ENCODE data around the gene PIGV.

The PIGV gene

DNA sequence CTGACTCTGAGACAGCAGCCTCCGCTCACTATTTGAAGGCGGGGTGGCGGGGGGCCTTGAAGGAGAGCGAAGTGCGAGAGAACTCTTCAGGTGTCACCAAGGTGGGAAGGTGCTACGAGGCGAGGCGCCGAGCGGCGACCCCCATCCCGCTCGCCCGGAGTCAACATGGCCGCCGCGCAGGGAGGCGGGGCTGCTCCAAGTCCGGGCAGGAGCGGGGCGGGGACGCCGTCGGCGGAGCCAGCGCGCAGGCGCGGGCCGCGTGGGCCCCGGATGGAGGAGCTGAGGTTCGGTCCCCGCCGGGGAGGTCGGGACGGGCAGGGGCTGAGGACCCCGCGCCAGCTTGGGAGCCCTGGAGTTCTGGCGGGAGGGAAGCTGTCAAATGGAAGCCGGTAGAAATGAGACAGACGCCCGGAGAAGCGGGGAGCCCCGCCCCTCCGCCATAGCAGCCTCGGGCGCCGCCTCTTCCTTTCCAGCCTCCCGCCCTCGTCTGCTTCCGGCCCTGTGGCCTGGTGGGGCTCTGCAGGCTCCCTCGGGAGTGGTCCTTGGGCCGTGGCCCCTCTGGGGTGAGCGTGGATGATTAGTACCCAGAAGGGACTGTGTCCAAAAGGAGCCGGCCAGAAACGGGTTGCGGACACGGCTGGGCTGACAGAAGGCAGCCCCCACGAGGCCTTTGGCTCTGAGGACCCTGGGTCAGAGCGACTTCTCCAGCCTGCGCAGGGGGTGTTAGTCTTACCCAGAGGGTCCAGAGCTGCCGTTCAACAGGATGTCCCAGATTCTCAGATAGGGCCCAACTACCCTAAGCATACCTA, at the start of gene PIGV:
Gene PIGV, plus strand, starts transcription at position 245 of the 809 bp plus-strand sequence. CDS start 2,866 bp downstream, outside the sequence.
- DNase-seq: peak; percentile 93

DNA sequence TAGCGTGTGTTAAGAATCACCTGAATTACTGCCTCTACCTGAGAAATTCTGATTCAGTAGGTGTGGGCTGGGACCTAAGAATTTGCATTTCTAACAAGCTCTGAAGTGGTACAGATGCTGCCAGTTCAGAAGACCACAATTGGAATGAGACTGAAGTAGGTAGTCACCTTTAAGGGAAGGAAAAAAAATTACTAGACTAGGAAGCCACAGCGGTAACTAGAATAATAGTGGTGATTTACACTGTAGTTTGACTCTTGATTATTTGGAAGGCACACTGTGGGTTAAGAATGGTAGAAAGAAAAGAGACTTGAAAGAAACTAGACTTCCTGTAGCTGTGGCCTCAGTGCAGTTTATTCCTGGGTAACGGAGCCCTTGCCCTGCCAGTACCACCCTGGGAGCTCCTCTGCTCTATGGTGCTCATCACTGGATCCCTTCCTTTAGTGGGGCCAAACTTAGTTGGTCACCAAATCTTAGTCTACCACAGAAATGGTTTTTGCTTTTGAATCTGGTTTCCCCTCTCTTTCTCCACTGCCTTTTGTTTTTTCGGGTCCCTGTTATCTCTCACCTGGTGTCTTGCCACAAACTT, 48.3 kb upstream of the PIGV start:
- no peak for DNase-seq

DNA sequence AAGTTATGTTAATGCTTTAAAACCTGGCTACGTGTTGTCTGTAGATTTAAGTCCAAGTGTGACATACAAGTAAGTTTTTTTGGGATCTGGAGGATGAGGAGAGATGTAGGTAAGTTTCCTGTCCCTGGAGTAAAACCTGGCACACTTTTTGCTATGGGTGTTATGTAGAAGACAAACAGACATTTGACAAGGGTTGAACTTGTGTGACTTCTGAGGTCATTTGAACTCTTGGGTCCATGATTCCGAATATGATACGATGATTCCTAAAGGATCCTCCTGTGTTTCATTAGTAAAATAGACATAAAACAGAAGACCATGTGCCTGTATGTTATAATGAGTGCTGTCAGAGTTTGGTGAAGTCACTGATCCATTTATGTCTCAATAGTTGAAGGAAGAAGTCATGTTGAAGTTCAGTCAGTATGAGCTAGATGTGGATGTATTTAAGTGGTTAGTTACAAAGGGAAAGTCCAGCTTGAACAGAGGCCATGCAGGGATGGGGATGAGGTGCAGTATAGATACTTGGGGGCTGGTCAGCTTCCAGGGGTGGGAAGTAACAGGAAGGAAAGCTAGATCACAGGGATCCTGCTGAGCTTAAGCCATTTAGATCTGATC, 47.6 kb upstream of the PIGV start:
- no peak for DNase-seq

DNA sequence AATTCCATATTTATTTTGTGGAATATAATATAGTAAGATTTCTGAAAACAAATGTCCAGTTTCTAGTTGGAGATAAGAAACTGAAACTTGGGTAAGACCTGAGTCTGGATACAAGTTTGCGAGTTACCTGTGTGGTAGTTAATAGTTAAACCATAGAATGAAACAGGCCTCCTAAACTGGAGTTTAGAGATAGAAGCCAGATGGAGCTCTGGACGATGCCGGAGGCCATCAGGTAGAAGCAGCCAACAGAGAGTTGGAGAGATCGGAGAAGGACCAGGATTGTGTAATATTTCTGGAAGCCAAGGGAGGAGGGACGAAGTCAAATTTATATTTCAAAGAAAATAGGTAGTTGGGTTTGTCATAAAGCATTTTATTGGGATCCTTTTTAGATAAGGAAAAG, 46.8 kb upstream of the PIGV start:
- DNase-seq: no peak

DNA sequence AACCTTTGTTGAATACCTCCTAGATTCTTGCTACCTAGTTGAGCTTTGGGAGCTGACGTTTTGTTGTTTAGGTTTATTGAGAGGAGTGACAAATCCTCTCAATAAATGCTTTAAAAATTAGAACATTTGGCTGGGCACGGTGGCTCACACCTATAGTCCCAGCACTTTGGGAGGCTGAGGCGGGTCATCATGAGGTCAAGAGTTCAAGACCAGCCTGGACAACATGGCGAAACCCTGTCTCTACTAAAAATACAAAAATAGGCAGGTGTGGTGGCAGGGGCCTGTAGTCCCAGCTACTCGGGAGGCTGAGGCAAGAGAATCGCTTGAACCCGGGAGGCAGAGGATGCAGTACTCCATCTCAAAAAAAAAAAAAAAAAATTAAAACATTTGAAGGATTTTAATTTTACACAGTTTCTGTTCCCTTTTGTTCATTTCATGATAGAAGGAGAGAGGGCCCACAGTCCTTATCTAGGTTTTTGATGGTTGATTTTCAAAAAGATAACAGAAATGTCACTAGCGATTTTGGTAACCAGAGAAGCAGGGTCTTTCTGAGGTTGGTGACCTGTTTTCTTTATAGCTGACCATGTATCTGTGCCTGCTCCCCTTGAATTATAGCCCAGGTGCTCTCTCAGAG, 44.2 kb upstream of the PIGV start:
- DNase-seq: no peak

DNA sequence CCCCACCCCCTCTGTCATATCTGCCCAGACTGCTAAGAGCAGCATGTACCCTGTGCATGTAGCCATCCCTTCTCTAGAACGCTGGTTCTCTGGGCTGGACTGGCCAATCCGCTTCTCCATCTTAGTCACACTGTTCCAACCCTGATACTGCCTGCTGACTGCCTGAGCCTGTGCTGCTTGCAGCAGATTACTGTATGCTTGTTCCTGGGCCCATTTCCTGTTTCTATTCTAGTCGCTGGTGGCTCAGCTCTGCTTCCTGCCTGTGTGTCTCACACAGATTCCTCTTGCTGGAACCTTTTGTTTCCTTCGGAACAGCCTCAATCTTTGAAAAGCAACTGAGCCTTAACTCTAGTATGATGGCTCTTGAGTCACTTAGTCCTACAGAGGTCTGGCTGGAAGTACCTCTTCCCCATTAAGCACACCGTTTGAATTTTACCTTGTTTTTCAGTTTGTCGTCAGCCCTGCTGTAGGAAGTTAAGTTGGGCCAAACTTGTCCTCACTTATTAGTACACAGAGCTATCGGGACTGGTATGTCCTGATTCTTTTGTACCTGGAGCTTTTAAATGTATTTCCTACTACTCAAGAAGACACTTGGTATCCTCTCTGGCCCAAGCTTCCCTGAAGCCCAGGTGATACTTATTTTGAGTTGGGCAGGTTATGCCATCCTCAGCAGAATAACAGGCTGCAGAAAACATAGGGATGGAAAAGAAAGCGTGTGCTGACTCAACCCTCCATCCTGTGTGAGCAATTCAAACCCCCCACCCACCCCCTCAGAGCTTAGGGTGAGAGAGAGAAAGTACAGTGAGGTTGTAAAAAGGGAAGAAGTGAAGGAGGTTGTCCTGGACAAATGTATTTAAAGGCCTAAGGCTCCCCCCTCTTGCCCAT, 43.4 kb upstream of the PIGV start:
- DNase-seq: peak; percentile 97

DNA sequence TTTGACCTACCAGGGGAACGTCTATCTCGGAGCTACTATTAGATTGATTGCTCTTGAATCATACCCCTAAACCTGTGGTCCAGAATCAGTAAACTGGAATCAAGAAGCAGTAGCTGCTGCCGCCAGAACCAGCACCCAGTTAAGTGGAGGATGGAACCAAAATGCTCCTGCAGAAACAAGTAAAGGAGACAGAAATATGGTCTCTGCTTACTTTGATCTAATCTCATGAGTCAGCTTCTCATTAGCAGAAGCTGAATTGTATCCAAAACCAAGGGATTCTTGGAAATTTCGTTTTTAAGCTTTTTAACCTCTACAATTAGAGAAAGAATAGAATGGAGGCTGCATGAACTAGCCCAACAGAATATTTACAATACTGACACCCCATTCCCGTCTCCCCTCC, 42.6 kb upstream of the PIGV start:
- no peak for DNase-seq

DNA sequence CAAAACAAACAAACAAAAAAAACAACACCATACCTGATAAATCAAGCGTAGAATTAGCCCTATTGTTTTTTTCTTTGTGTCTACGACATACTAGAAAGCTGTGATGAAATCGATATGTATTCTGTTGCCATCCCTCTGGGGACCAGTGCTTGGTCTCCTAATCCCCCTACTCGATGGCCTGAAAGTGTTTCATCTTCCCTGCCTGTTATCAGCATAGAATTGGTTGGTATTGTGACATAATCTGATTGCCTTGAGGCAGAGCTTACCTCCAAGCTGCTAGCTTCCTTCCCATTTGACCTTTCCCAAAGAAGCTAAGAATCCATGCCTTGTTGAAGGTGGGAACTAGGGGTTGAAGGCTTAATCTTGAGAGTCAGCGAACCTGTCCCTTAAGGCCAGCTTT, 40.7 kb upstream of the PIGV start:
- DNase-seq: no peak

DNA sequence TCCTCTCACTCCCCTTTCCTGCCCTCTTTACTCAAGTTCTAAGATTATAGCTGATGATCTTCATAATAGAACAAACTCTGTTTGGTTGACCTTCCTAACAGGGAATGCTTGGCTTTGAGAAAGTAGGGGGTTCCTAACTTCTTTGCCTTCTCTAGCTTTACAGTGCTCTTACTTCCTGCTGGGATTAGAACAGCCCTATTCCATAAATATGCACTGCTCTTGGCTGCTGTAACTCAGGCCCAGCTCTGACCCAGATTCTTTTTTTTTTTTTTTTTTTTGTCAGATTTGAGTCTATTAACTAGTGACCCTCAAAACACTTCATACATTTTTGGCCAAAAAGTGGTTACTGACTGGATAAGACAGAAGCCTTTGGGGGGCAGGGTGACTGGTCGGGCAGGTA, 39.4 kb upstream of the PIGV start:
- DNase-seq: no peak

DNA sequence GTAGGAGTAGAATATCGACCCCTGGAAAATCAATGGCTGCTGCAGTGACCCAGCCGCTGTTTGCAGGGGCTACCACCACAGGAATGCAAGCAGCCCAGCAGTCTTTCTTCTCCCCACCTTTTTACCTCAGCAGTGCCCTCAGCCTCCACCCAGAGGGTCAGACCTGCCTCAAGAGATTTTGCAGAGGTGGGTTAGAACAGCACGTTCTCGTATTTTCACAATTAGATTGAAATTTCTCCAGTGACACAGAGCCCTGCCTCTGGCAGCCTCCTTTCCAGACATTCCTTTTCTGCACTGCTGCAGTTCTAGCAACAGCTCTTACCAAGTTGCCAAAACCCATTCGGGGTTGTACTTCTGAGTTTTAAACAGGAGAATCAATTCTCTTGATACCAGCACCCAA, 38.3 kb upstream of the PIGV start:
- DNase-seq: no peak

DNA sequence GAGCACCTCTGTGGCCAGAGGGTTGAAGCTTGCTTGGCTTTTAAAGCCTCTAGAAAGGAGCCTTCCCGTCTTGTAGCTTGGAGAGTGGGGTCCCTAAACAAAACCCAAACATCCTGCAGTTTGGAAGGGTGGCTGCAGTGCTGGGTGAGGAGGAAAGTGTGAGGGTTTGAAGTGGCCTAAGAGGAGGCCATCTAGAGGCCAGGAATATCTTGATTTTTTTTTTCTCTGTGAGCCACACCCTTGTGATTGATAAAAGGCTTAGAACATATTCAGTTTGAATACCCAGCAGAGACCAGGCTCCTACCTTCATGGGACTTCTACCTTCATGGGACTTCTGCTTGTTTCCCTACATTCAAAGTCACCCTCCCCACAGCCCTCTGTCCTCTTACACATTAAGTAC, 37.3 kb upstream of the PIGV start:
- peak; percentile 52 for DNase-seq

DNA sequence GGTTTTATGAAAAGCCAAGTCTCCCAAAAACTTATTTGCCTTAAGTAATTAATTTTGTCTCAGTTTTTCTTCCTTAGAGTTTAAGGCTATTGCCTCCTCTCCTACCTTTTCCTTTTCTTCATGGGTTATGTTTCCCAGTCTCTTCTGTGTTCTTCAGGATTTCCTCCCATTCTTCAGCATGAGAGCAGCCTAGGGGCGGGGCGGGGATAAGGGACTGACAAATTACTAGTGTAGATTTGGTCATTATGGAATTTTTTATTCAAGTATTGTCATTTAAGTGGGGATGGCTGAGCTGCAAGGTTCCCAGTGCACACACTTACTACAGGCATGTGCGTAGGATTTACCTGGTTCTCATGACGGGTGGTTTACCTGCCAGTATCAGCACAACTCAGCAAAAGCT, 35.2 kb upstream of the PIGV start:
- no peak for DNase-seq

DNA sequence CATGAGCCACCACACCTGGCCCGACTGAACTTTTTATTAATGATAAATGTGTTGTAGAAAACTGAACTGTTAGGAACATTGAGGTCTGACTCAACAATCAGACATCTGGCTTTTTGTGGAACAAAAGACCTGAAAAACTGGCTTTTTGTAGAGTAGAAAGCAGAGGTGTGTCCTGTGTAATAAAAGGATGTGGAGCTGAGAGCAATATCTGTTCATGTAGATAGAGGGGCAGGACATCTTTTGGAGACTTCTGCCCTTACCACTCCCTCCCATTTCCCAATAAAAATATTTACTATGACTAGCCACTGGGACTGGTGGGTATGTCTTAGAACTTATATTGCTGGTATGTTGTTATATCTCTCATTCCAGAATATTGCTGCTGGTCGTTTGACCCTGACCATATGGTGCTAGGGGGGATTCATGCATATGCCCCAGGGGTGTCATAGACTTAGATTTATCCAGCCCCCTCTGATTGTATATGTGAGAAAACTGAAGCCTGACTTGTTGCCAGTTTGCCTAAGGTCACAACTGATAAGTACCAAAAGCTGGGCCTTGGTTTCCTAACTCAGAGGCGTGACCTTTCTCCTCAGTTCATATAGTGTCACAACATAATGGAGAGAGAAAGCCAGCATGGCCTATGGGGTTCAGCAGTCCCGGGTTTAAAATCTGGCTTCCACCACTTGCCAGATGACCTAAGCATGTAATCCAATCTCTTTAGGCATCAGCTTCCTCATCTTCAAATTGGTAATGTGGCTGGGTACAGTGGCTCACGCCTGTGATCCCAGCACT, 33.5 kb upstream of the PIGV start:
- no peak for DNase-seq

DNA sequence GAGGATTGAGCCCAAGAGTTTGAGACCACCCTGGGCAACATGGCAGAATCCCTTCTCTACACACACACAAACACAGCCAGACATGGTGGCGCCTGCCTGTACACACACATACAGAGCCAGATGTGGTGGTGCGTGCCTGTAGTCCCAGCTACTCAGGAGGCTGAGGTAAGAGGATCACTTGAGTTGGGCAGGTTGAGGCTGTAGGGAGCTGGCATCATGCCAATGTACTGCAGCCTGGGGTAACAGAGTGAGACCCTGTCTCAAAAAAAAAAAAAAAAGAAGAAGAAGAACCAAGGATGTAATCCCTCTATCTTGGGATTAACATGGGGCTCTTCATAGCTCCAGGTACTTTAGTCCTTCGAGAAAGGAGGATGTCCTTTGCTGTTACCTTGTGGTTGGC, 29.4 kb upstream of the PIGV start:
- DNase-seq: no peak

DNA sequence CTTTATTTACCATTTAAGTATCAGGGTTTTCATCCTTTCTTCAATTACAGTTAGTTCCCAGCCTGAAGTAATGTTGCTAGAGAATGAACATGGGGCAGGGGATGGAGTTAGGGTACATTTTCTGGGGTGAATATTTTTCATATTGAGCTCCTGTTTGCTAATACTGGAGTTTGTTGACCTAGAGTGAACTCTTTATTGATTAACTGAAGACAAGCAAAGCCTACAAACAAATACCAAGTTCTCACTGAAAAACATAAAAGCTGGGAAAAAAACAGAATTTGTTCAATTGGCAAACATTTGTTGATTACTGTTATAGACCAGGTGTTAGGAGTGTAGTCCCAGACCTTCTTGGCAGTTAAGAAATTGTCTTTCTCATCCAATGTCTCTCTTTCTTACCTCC, 28.2 kb upstream of the PIGV start:
- no peak for DNase-seq

DNA sequence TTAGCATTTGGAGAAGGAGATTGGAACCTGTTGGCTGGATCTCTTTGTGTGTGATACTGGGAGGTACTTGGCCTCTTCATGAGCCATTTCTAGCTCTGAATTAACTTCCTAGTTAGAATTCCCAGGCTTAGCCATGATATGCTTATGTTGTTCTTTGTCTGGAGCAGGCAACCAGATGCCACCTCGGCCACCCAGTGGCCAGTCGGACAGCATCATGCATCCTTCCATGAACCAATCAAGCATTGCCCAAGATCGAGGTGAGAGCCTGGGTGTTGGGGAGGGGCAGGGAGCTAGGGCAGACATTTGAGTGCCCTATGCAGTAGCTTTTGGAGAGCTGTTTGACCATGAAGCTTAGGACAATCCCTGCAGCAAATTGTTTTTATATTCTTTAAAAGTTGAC, 26.5 kb upstream of the PIGV start:
- DNase-seq: no peak

DNA sequence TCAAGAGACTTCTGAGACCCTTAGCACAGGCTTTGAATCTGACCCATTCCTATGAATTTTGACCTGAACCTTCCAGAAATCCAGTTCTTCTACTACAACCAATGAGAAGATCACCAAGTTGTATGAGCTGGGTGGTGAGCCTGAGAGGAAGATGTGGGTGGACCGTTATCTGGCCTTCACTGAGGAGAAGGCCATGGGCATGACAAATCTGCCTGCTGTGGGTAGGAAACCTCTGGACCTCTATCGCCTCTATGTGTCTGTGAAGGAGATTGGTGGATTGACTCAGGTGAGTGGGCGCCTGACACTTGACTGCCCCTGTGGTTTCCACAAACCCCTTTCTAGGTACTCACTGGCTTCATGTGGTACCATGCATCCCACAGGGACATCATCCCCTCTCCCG, 20.0 kb upstream of the PIGV start:
- DNase-seq: no peak

DNA sequence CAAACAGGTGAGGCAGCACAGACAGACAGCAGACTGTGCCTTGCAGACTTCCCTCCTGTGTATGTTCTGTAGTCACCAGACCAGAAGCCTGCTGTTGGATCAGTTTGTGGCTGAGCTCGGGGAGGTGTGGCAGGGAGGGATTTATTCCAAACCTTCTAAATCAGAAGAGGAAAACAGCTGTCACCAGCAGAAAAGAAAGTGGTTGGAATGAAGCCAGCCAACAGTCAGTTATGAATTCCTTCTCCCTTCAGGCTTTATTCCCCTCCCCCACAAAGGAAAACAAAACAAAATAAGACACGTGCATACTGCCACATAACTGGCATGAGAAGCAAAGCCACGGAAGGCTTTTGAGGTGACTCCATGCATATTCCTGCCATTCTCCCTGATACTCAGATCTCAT, 19.0 kb upstream of the PIGV start:
- DNase-seq: no peak

DNA sequence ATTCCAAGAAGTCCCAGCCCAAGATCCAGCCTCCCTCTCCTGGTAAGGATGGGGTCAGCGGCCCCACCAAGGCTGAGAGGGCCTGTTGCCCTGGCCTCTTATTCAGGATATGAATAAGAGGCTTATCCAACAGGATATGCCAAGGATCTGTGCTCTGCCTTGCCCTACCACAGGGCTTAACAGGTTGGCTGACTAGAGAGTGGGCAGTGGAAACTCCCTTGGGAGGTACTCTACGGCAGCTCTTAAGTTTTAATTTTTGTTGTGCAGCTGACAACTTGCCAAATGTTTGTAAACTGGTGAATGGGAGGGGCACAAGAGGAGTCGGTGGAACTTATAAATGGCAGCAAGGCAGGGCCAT, 16.5 kb upstream of the PIGV start:
- DNase-seq: no peak

DNA sequence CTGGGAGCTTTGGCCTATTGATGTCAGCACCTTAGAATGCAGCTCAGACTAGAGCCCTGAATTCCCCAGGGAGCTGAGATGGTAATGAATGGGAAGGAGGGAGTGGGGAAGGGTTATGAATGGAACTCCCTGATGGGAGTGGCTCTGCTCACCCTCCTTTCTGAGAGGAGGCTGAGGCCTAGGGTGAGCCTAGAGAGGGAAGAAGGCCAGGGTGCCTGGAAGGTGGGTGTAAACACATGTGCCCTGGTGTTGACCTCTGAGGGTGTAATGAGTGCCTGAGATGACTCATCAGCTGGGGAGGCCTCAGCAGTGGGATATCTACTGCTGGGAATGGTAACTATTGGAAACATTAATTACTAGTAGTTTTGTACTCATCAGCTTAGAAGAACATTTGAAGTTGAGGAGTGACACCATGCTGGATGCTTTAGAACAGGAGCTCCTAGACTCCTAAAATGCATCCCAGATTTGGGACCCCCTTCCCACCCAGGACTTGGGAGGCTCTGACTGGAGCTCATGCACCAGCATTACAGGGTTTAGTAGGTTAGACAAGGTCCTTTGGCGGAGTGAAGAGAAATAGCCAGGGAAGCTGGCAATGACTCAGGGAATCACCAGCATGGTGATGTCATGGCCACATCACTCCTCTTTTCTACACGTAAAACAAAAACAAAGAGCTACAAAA, 16.0 kb upstream of the PIGV start:
- DNase-seq: peak; percentile 39

DNA sequence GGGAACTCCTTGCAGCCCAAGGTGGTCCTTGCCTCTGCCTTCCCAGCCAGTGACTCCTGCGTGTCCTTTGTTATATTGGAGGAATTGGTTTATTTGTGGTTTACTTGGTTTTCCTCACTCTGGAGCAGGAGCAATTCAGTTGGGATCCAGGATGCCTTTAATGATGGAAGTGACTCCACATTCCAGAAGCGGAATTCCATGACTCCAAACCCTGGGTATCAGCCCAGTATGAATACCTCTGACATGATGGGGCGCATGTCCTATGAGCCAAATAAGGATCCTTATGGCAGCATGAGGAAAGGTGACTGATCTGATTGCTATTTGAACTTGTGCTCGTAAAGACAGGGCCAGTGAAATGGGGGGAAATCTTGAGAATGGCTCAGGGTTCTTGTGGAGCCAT, 15.1 kb upstream of the PIGV start:
- DNase-seq: no peak

DNA sequence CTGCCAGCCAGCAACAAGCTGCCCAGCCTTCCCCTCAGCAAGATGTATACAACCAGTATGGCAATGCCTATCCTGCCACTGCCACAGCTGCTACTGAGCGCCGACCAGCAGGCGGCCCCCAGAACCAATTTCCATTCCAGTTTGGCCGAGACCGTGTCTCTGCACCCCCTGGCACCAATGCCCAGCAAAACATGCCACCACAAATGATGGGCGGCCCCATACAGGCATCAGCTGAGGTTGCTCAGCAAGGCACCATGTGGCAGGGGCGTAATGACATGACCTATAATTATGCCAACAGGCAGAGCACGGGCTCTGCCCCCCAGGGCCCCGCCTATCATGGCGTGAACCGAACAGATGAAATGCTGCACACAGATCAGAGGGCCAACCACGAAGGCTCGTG, 13.3 kb upstream of the PIGV start:
- DNase-seq: no peak
